Measurements from ENCODE around the gene PRRT2.

DNA sequence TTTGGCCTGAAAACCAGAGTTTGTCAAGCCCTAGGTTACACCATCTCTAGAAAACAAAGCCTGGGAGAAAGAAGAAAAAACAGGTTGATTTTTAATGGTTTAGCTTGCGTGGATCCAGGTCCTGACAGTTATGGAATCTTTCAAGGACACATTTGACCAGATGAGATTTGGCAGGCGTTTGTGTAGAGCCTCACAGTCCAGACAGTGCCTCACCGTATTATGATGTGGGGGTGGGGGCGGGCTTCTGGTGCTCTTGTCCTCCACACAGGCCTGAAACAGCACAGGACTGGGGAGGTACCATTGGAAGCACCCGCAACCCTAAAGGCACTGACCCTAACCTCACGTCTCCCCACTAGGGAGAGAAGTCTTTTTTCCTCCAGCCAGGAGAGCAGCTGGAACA lies 27.8 kb downstream of the PRRT2 start:
- no peak for TF ChIP-seq POLR2A (IDR thresholded peaks at IDR 0.05)
- TF ChIP-seq, protein P1, sequence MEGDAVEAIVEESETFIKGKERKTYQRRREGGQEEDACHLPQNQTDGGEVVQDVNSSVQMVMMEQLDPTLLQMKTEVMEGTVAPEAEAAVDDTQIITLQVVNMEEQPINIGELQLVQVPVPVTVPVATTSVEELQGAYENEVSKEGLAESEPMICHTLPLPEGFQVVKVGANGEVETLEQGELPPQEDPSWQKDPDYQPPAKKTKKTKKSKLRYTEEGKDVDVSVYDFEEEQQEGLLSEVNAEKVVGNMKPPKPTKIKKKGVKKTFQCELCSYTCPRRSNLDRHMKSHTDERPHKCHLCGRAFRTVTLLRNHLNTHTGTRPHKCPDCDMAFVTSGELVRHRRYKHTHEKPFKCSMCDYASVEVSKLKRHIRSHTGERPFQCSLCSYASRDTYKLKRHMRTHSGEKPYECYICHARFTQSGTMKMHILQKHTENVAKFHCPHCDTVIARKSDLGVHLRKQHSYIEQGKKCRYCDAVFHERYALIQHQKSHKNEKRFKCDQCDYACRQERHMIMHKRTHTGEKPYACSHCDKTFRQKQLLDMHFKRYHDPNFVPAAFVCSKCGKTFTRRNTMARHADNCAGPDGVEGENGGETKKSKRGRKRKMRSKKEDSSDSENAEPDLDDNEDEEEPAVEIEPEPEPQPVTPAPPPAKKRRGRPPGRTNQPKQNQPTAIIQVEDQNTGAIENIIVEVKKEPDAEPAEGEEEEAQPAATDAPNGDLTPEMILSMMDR (IDR thresholded peaks at IDR 0.05): no peak

Data from lower leg skin (tissue), 3 donors.